Measurements from ENCODE around the gene ZBTB12. TPM values are rescaled to one million over a fixed set of nuclear protein-coding genes. Genes with fewer than 3 reads are reported as not detected.

The ZBTB12 gene
- total and polyA plus RNA-seq, 2 of the 8 experiments (the other 6 are each of a cell fraction or from before 2014, with no cell fraction given) = 20.7 to 40.8 TPM

- Histone ChIP-seq H2BK15ac (ENCODE audit: low read length) (no peak overlapping the region), H3K4ac (replicated peaks; ENCODE audit: insufficient read length, low read depth, low read length) (no peak overlapping the region), H4K8ac (ENCODE audit: extremely low read depth, insufficient read depth, low read length) (no peak overlapping the region), H4K20me1 (replicated peaks in 1 of 2; ENCODE audit: control insufficient read depth in 1 of 2, insufficient read depth in 2 of 2, low read length in 2 of 2) (no peaks in the 10 kb centered on the region), H3K36me3 (ENCODE audit: control insufficient read depth in 2 of 4, insufficient read depth in 4 of 4, low read length in 3 of 4) (no peaks in the 10 kb centered on the region), H4K91ac (replicated peaks; ENCODE audit: insufficient read length, low read length) (no peak overlapping the region), H3K4me3 (ENCODE audit: extremely low read depth in 1 of 4, insufficient read depth in 2 of 4, low read depth in 3 of 4, low read length in 4 of 4) (no peak overlapping the region), H3K4me1 (replicated peaks in 1 of 4; ENCODE audit: control insufficient read depth in 3 of 4, insufficient read depth in 4 of 4, low read length in 3 of 4) (0 out of 7 replicates have a peak, but pooled peaks cover 0 to 2% (median 0%) of the 10 kb centered on the region in 4 experiments), H2AK5ac (ENCODE audit: low read depth, low read length) (no peak overlapping the region), H2BK120ac (replicated peaks; ENCODE audit: low read depth, low read length) (no peak overlapping the region), H3K23me2 (ENCODE audit: low read depth, low read length) (no peaks in the 10 kb centered on the region), H4K5ac (ENCODE audit: insufficient read length, low read depth, low read length) (no peak overlapping the region), H3K14ac (ENCODE audit: insufficient read length) (no peak overlapping the region), H2BK12ac (ENCODE audit: low read depth, low read length) (no peak overlapping the region), H3K23ac (ENCODE audit: insufficient read length) (no peak overlapping the region), H3K56ac (replicated peaks; ENCODE audit: insufficient read length, low read depth, low read length) (no peak overlapping the region), H3K18ac (ENCODE audit: extremely low read depth, low read length) (no peak overlapping the region; the same call in 1 of the 2 replicates), H3K79me1 (ENCODE audit: low read depth, low read length) (no peaks in the 10 kb centered on the region), H3K27me3 (replicated peaks in 1 of 4; ENCODE audit: control insufficient read depth in 3 of 4, extremely low read depth in 1 of 4, insufficient read depth in 3 of 4, low read length in 3 of 4) (peaks cover 0 to 6% (median 0%) of the 10 kb centered on the region in 4 experiments; a peak in 1 of 7 replicates), H2AFZ (ENCODE audit: low read length) (0 out of 2 replicates have a peak overlapping the region, but pooled peaks have one; percentile 36), H3K4me2 (ENCODE audit: insufficient read depth in 1 of 2, low read depth in 2 of 2, low read length in 2 of 2) (no peak overlapping the region), H3K9me3 (ENCODE audit: insufficient read depth in 2 of 2, low read depth in 1 of 2, low read length in 1 of 2) (no peaks in the 10 kb centered on the region), H3K79me2 (ENCODE audit: control insufficient read depth in 1 of 2, insufficient read depth in 2 of 2, low read length in 2 of 2) (no peaks in the 10 kb centered on the region), H2BK20ac (ENCODE audit: low read length) (no peak overlapping the region), H2BK5ac (ENCODE audit: low read depth, low read length) (no peak overlapping the region), H3K9ac (replicated peaks in 1 of 4; ENCODE audit: extremely low read depth in 1 of 4, low read depth in 3 of 4, low read length in 3 of 4) (no peak overlapping the region), H3K27ac (ENCODE audit: low read depth, low read length) (no peak overlapping the region)
- ChIA-PET POLR2A (ENCODE audit: partially characterized antibody) (interaction anchor here (0.8 to 6.9 kb wide), 6 partner anchors 10 to 42 kb away, joined by 3 to 47 read pairs (median 4); partner anchors contain the start of gene EHMT2), CTCF (ENCODE audit: partially characterized antibody) (interaction anchor here (0.6 to 7.8 kb wide), 6 partner anchors 11 to 343 kb away, joined by 3 to 53 read pairs (median 4); no protein-coding TSS in a partner anchor)
- DNase-seq (ENCODE audit: low read depth in 1 of 2, low spot score in 2 of 2) (no peak), FAIRE-seq (no peak)
- 60% methylated on average over 6 of the region's 6 CpGs; no CpG with 5 or more reads in 1 of the 2 experiments for WGBS, 2 experiments (ENCODE audit: extremely low coverage in 1 of 2, insufficient coverage in 1 of 2, insufficient read length in 1 of 2, insufficient replicate concordance in 2 of 2, low coverage in 1 of 2, low lambda C conversion rate in 2 of 2, missing lambda C conversion rate in 1 of 2)
- TF ChIP-seq SP2 (IDR thresholded peaks at IDR 0.05; ENCODE audit: low read length) (no peak), TCF12 (IDR thresholded peaks at IDR 0.05; ENCODE audit: low read depth, low read length) (no peak), CBX8 (IDR thresholded peaks at IDR 0.05; ENCODE audit: borderline replicate concordance, low read depth, low read length) (no peak), BCL11A (IDR thresholded peaks at IDR 0.05; ENCODE audit: low read depth in 2 of 2, low read length in 2 of 2) (no peak), GABPA (IDR thresholded peaks at IDR 0.05; ENCODE audit: borderline replicate concordance, insufficient read depth, low read length) (no peak)
Observed at GRCh38 chr6:31940256-31940664, 38.4 kb upstream of the ZBTB12 start.
